Activated CD8-positive, alpha-beta memory T cell treated with anti-CD3 and anti-CD28 coated beads for 48 hours (primary cell): ENCODE data around the gene UNC45B.
"Not testable (repeated sequence)": the region's sequence is repeated elsewhere in the genome, so short reads cannot be mapped to it uniquely, and the experiment has no call there.

Experiments
- DNase-seq, 3 experiments: peaks; one replicate each; pipeline ENCODE4 v3.0.0-alpha.2; 2020; ENCODE audit warnings: low read depth in 2 of 3, low spot score in 2 of 3

The UNC45B gene

DNA sequence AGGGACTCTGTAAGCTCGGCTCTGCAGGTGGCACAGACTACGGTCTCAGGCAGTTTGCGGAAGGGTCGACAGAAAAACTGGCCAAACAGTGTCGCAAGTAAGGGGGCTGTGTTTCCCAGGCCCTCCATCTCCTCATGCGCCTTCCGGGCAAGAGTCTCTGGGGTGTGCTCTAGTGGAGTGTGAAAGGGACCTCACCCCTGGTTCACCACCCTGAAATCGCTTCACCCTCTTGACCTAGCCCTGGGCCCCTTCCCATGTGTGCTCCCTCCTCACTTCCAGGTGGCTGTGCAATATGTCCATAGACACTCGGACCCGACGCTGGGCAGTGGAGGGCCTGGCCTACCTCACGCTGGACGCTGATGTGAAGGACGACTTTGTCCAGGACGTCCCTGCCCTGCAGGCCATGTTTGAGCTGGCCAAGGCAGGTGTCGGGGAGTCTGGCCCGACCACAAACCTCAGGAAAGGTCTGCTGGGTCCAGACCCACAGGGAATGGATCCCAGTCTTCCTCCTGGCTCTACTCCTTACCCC is 22.3 kb downstream of the UNC45B start:
- DNase-seq, result no peak

DNA sequence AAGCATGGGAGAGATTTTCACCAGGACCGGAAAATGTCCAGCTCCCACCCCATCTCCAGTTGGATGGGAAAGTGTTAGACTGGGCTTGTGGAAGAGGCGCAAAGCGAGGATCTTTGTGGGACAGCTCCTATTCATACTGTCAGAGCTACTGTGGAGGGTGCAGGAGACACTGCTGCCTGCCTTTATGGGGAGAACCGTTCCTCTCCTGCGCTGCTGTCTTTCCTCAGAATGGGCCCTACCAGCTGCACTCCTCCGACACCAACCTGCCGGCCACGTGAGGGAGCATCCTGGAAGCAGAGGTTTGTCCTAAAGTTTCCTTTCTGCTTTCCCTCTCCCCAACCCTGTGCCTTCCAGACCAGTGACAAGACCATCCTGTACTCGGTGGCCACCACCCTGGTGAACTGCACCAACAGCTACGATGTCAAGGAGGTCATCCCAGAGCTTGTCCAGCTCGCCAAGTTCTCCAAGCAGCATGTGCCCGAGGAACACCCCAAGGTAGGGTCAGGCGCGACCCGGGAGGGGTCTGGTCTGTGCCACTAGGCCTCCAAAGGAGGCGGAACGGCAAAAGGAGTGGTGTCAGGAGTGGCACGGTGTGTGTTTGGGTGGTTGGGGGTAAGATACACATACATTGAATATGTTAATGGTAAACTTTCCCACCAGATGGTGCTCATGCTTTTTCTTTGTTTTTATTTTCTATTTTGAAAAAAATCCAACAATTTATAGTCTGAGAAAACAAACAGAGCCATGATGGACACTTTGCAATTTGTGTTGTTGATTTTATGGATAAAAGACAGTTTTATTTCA is 23.6 kb downstream of the UNC45B start:
- no peak for DNase-seq

DNA sequence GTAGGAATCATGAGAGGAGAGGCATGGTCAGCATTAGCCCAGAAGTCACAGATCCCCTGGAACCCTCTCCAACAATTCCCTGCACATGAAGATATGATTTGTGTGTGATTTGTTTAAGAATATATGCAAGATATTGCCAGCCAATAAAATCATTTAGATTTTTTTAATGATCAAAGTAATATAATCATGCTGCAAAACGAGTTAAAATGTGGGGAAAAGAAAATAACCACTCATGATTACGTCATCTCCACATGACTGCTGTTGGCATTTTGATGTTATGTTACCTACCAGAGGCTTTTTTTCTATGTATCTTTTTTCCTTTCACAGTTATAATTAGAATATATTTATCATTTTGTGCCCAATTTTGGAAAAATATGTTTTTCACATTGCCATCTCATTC is 24.2 kb downstream of the UNC45B start:
- no peak for DNase-seq

DNA sequence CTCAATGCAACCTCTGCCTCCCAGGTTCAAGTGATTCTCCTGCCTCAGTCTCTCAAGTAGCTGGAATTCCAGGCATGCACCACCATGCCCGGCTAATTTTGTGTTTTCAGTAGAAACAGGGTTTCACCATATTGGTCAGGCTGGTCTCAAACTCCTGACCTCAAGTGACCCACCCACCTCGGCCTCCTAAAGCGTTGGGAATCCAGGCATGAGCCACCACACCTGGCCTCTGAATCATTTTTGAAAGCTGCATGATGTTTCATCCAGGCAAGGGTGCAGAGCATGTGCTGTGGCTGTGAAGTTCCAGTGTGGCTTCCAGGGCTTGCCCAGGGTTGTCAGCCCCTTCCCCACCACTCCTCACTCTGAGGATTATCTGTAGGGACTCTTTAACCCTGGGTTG is 24.7 kb downstream of the UNC45B start:
- DNase-seq, result not testable (repeated sequence)

DNA sequence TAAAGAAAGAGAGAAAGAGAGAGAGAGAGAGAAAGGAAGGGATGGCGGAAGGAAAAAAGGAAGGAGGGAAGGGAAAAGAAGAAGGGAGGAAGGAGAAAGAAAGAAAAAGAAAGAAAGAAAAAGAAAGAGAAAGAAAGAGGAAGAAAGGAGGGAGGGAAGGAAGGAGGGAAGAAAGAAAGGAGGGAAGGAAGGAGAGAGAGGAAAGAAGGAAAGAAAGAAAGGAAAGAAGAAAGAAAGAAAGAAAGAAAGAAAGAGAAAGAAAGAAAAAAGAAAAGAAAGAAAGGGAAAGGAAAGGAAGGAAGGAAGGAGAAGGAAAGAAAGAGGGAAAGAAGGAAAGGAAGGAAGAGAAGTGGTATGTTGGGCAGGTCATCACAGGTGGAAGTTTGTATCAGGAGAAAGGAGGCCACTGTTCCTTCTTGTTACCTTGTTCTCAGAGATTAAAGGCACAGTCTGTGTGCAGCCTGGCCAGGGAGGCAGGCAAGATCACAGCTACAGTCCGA is 27.3 kb downstream of the UNC45B start:
- no peak for DNase-seq

DNA sequence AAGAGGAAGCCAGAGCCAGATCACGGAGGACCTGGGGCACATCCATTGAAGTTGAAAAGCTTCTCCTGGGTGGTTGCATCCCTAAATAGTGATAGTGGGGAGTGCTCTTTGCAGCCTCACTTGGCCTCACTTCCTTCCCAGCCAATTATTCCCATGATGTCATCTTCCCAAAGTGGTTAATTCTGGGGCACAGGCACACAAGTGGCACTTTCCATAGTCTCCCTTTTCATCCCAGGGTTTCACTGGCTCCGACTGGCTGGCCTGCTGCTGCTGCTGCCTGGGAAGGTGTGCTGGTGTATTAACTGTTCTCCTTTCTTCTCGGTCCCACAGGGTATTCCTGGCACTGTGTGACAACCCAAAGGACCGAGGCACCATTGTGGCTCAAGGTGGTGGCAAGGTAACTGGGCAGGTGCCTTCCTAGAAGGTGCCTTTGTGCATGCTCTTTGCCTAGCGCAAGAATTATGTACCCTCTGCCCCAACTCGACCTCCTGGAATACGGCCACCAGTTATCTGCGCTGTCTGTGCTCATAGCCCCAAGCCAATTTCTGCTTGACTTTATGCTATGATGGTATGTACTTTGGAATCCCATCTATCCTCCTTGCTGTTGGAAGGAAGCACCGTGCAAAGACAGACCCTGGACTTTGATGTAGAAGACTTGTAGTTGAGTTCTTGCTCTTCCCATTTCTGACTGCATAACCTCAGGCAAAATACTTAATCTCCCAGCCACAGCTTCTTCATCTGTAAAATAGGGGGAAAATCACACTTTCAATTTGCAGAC is 28.2 kb downstream of the UNC45B start:
- DNase-seq, result no peak

DNA sequence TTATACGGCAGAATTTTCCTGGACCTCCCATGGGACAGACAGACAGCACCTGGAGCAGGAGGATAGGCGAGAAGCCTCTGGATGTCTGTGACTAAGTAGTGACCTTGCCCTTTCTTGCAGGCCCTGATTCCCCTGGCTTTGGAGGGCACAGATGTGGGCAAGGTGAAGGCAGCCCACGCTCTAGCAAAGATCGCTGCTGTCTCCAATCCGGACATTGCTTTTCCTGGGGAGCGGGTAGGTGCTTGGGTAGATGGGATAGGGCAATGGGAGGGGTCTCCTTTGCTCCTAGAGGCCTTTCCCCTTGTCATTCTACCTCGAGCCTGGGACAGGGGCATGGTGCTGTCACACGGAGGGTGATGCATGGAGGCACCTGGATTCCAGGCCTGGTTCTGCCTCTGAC is 29.3 kb downstream of the UNC45B start:
- no peak for DNase-seq

DNA sequence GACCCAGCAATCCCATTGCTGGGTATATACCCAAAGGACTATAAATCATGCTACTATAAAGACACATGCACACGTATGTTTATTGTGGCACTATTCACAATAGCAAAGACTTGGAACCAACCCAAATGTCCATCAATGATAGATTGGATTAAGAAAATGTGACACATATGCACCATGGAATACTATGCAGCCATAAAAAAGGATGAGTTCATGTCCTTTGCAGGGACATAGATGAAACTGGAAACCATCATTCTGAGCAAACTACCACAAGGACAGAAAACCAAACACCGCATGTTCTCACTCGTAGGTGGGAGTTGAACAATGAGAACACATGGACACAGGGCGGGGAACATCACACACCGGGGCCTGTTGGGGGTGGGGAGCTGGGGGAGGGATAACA is 31.8 kb downstream of the UNC45B start:
- not testable (repeated sequence) for DNase-seq

DNA sequence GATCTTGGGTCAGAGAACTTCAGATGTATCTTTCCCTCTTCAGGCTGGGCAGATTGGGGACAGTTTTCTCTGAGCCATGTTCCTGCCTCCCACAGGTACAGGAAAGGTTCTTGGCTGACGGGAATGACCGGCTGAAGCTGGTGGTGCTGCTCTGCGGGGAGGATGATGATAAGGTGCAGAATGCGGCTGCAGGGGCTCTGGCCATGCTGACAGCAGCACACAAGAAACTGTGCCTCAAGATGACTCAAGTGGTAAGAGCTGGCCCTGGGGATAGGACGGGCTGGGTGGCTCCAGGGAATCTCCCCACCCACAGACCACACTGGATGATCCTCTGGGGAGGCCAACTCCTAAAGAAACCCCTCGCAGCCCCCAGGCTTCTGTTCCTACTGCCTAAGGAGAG is 35.7 kb downstream of the UNC45B start:
- DNase-seq, result no peak

DNA sequence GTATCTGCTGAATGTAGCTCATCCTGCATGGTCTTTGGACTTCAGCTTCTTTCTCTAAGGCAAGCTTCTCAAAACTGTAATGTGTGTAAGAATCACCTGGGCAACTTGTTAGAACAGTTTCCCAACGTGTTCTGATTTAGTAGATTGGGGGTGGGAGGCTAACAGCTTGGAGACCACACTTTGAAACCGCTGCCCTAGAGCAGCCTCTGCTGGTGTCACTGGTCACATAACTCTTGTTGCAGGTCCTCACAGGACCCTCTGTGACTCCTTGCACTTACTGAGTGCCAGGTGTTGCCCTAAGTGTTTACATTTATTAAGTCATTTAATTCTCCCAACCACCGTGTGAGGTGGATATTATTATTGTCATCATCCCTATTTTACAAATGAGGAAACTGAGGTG is 36.7 kb downstream of the UNC45B start:
- no peak for DNase-seq

DNA sequence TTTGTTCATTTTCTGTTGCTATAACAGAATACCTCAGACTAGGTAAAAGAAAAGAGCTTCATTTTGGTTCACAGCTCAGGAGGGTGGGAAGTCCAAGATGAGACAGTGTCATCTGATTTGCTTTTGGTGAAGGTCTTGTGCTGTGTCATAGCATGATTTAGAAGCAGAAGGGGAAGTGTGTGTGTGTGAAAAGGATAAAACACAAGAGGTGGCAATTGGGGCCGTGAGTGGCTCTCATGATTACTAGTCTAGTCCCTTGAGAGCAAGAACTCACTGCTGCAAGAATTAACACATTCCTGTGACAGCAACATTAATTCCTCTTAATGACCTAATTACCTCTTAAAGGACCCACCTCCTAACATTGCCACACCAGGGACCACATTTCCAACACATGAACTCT is 38.2 kb downstream of the UNC45B start:
- DNase-seq, result no peak

DNA sequence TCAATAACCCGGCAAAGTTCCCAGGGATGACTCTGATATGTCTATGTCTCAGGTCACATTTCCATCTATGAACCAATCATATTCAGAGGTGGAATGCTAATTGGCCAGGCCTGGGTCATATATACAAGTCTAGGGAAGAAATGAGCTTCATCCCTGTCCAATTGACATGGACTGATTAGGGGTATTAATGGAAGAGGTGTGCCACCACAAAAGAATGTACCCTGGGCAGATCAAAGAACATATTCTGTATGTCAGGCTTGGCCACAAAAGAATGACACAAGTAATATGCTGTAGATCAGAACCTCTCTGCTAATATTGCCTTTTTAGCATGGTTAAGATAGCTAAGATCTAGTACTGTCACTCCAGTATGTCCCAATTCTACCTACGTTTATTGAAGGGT is 39.9 kb downstream of the UNC45B start:
- no peak for DNase-seq

DNA sequence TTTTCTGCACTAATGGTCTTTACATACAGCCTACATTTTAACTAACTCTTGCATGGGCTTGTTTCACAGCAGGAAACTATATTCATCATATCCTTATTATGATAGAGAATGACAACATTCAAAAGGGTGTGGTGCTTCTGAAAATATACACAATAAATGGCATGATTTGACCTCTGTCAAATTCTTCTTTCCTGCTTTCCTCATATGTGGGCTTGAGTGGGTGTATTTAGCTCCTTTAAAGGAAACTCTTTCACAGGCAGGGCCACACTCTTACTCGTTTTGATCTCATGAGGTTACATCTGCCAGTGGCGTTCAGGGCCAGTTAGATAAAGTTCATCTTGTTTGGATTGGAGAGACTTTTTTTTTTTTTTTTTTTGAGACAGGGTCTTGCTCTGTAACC is 40.5 kb downstream of the UNC45B start:
- DNase-seq, result no peak

DNA sequence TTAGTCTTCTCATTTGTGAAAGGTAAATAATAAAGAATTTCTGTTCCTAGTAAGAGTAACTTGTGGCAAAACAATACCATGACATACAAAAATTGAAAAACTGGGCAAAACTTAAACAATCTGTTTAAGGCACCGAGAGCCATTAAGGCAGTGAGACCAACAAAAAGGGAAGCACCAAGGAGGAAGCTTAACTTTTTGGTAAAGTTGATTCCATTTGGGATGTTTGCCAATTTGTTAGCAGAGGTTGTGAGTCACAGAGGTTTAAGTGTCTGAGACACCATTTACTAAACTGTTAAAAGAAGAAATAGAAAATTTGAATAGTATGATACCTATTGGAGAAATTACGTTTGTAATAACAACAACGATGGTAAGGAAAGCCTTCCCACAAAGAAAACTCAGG is 41.7 kb downstream of the UNC45B start:
- DNase-seq, result no peak

DNA sequence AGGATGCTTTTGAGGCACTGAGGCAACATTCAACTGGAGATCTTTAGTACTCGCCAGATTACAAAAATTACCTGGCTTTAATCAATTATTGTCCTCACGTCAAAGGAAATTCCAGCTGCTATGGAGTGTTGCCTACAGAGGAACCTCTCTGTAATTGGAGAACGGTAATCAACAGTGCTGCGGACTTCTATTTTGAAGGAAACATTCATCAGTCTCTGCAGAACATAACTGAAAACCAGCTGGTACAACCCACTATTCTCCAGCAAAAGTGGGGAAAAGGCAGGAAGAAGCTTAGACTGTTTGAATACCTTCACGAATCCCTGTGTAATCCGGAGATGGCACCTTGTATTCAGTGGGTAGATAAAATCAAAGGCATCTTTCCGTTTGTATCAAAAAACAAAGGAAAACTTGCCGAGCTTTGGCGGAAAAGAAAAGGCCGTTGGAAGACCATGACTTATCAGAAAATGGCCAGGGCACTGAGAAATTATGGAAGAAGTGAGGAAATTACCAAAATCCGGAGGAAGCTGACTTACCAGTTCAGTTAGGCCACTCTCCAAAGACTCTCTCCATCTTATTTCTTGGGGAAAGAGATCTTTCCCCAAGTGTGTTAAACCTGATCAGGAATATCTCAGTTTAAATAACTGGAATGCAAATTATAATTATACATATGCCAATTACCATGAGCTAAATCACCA is 43.5 kb downstream of the UNC45B start:
- DNase-seq, result no peak

DNA sequence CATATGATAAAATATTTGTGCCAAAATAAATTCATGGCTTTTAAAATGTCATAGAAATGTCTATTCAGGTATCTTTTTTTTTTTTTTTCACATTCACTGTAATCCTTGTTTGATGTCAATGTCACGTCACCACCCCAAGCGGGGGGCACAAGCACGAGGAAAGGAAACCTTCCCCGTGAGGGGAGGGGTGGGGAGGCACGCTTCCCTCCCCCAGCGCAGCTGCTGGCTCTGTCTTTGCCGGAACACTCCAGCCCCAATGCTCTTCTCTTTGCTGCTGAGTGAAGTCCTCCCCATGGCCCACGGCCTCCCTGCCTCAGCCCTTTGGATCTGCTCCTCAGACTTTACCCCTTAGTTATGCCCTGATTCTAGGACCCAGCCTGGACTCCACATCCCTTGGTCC is 45.1 kb downstream of the UNC45B start:
- no peak for DNase-seq

DNA sequence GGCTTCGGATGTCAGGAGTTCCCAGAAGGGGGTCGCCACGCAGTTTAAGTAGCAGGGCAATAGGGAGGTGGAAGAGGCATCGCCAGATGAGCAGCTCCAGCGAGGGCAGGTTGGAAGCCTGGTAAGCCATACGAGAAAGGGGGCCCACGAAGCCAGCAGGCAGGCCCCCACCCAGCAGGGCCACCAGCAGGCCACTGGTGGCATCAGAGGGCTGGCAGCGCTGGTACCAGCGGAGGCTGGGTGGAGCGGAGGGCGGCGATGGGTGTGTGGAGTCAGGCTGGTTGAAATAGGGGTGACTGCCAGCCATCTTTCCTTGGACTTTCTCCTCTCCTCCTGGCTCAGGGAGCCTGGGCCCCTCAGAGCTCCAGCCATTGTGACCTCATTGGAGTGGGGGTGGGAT is 46.4 kb downstream of the UNC45B start, which contains the start of gene SLC35G3:
Gene SLC35G3, minus strand, starts transcription at position 393 of the 400 bp plus-strand sequence. Its CDS starts 86 bp downstream, at position 307.
- not testable (repeated sequence) for DNase-seq

DNA sequence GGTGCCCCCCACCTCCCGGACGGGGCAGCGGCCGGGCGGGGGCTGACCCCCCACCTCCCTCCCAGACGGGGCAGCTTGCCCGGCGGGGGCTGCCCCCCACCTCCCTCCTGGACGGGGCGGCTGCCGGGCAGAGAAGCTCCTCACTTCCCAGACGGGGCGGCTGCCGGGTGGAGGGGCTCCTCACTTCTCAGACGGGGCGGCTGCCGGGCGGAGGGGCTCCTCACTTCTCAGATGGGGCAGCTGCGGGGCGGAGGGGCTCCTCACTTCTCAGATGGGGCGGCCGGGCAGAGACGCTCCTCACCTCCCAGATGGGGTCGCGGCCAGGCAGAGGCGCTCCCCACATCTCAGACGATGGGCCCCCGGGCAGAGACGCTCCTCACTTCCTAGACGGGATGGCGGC is 47.4 kb downstream of the UNC45B start:
- DNase-seq, result not testable (repeated sequence)

DNA sequence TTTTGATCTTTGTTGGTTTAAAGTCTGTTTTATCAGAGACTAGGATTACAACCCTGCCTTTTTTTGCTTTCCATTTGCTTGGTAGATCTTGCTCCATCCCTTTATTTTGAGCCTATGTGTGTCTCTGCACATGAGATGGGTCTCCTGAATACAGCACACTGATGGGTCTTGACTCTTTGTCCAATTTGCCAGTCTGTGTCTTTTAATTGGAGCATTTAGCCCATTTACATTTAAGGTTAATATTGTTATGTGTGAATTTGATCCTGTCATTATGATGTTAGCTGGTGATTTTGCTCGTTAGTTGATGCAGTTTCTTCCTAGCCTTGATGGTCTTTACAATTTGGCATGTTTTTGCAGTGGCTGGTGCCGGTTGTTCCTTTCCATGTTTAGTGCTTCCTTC is 55.0 kb downstream of the UNC45B start:
- not testable (repeated sequence) for DNase-seq

DNA sequence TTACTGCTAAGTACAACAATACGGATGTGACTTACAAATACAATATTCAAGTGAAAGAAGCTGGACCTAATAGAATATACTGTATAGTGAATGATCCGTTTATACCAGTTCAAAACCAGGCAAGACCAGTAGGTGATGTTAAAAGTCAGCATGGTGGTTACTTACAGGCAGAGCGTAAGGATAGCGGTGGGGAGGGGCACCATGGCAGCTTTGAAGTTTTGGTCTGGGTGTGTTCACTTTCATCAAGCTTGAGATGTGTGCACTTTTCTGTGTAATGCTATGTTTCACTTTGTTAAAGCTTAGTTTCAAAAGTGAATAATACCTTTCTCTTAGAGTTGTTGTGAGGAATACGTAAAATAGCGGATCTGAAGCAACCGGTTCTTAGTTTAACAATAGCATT is 63.1 kb downstream of the UNC45B start:
- no peak for DNase-seq

DNA sequence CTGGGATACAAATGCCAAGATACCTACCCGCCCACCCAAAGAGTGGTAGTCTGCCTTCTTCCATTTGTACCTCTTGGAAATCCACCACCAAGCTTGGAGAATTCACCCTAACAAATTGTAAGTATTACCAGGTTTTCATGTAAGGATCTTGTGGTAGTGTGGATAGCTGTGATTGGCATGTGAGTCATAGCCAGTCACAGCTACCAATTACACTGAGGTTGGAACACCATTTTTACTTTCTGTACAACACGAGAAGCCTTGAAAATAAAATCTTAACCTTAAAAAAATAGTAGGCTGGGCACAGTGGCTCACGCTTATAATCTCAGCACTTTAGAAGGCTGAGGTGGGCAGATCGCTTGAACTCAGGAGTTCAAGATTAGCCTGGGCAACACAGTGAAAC is 65.1 kb downstream of the UNC45B start:
- no peak for DNase-seq
